Measurements from ENCODE around the gene SMAP1.

The SMAP1 gene

DNA sequence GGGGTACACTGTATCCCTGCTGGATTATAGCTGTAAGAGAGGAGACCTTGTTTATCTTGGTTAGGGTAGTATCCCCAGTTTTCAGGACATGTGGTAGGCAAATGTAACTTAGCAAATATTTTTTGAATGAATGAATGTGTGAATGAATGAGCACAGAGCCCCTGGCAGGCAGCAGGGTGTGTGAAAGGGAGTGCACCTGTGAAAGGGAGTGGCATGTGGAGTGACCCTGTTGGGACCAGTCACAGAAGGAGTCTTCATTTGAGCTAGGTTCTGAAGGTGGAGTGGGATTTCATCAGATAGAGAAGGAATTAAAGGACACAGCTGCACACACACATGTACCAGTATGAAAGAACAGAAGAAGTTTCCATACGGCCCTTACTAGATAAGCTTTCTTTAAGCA, 4.9 kb downstream of the SMAP1 start:
- no peak for TF ChIP-seq CTCF (IDR thresholded peaks at IDR 0.05)
- DNase-seq: no peak
- no peaks in the 10 kb centered on the region for H3K36me3 Mint-ChIP-seq (ENCODE audit: low read depth)
- H3K4me1 Mint-ChIP-seq: peaks cover 20% of the 10 kb centered on the region
- no peaks in the 10 kb centered on the region for H3K9me3 Mint-ChIP-seq
- H3K27me3 Mint-ChIP-seq (ENCODE audit: low read depth, poor library complexity): peaks cover 6% of the 10 kb centered on the region
- H3K4me3 Mint-ChIP-seq: no peak overlapping the region
- H3K27ac Mint-ChIP-seq: no peak overlapping the region

GRCh38 chr6:70673054-70673453, 5.4 kb downstream of the SMAP1 start:
- H3K4me1 Mint-ChIP-seq: peaks cover 20% of the 10 kb centered on the region
- H3K4me3 Mint-ChIP-seq: no peak overlapping the region
- H3K27me3 Mint-ChIP-seq (ENCODE audit: low read depth, poor library complexity): peaks cover 6% of the 10 kb centered on the region
- DNase-seq: no peak
- no peak for TF ChIP-seq CTCF (IDR thresholded peaks at IDR 0.05)
- peaks cover under 1% of the 10 kb centered on the region for H3K36me3 Mint-ChIP-seq (ENCODE audit: low read depth)
- no peak overlapping the region for H3K27ac Mint-ChIP-seq
- H3K9me3 Mint-ChIP-seq: peaks cover under 1% of the 10 kb centered on the region

DNA sequence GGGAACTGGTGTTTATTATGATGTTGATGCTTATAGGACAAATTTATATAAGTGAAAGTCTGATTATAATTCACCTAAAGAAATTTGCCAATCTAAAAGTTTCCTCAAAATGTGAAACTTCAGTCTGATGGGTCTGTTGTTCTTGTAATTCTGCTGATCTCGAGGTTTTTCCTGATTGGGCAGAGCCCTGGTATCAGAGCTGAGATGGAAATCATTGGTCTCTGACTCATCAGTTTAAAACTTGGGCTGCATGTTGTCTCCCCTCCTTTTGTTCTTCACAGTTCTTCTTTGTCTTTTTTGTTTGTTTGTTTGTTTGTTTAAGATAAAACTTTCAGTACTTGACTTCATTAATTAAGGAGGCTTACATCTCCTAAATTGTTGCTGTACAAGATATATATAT, 5.9 kb downstream of the SMAP1 start:
- Mint-ChIP-seq H3K36me3 (ENCODE audit: low read depth) (peaks cover 6% of the 10 kb centered on the region), H3K9me3 (peaks cover 6% of the 10 kb centered on the region), H3K4me1 (peaks cover 16% of the 10 kb centered on the region), H3K27me3 (ENCODE audit: low read depth, poor library complexity) (peaks cover 5% of the 10 kb centered on the region), H3K4me3 (no peak overlapping the region), H3K27ac (no peak overlapping the region)
- no peak for DNase-seq
- no peak for TF ChIP-seq CTCF (IDR thresholded peaks at IDR 0.05)

- peaks cover 3% of the 10 kb centered on the region for H3K27me3 Mint-ChIP-seq (ENCODE audit: low read depth, poor library complexity)
- no peak for TF ChIP-seq CTCF (IDR thresholded peaks at IDR 0.05)
- no peak overlapping the region for H3K4me3 Mint-ChIP-seq
- H3K9me3 Mint-ChIP-seq: peaks cover 8% of the 10 kb centered on the region
- H3K4me1 Mint-ChIP-seq: no peaks in the 10 kb centered on the region
- H3K36me3 Mint-ChIP-seq (ENCODE audit: low read depth): peaks cover 16% of the 10 kb centered on the region
- DNase-seq: no peak
- no peak overlapping the region for H3K27ac Mint-ChIP-seq
Measured at GRCh38 chr6:70675822-70676221, 8.1 kb downstream of the SMAP1 start.

GRCh38 chr6:70676821-70677220, 9.1 kb downstream of the SMAP1 start:
- H3K36me3 Mint-ChIP-seq (ENCODE audit: low read depth): peaks cover 16% of the 10 kb centered on the region
- H3K9me3 Mint-ChIP-seq: peaks cover 8% of the 10 kb centered on the region
- peaks cover 3% of the 10 kb centered on the region for H3K27me3 Mint-ChIP-seq (ENCODE audit: low read depth, poor library complexity)
- no peak for TF ChIP-seq CTCF (IDR thresholded peaks at IDR 0.05)
- no peak overlapping the region for H3K27ac Mint-ChIP-seq
- no peak overlapping the region for H3K4me3 Mint-ChIP-seq
- DNase-seq: no peak
- H3K4me1 Mint-ChIP-seq: no peaks in the 10 kb centered on the region

DNA sequence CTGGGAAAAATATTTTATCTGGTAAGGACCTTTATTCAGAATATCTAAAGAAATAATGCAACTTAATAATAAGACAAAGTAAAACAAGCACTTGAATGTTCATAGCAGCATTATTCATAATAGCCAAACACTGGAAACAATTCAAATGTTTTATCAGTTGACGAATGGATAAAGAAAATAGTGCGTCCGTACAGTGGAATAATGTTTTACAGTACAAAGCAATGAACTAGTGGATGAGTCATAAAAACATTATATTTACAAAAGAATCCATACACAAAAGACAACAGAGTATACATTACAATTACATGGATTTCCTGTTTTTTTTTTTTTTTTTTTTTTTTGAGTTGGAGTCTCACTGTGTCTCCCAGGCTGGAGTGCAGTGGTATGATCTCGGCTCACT, 12.7 kb downstream of the SMAP1 start:
- H3K4me1 Mint-ChIP-seq: peaks cover 13% of the 10 kb centered on the region
- H3K36me3 Mint-ChIP-seq (ENCODE audit: low read depth): peaks cover 16% of the 10 kb centered on the region
- no peak overlapping the region for H3K4me3 Mint-ChIP-seq
- H3K27ac Mint-ChIP-seq: no peak overlapping the region
- no peak for DNase-seq
- no peak for TF ChIP-seq CTCF (IDR thresholded peaks at IDR 0.05)
- H3K9me3 Mint-ChIP-seq: peaks cover 8% of the 10 kb centered on the region
- no peaks in the 10 kb centered on the region for H3K27me3 Mint-ChIP-seq (ENCODE audit: low read depth, poor library complexity)
